A673 (cell line): ENCODE results near the gene SLC45A1. TPM values are rescaled to one million over a fixed set of nuclear protein-coding genes. Genes with fewer than 3 reads are reported as not detected.
"Not testable (repeated sequence)": the region's sequence is repeated elsewhere in the genome, so short reads cannot be mapped to it uniquely, and the experiment has no call there.

ENCODE experiments used
- BruUV-seq: library from RNA; stranded (reverse); fragments of 400-500 nt; replicated peaks from 2 replicates; lab custom pipeline; 2021; lab: Mats Ljungman, UMichigan
- CTCF ChIA-PET: fragments of 300-600 bp; sonication (Branson Sonifier 250); formaldehyde crosslinking; loops from one replicate; lab custom pipeline; 2022; ENCODE audit warnings: antibody characterized with exemption; lab: Charles Lee
- POLR2A ChIA-PET: fragments of 300-600 bp; sonication (Branson Sonifier 250); formaldehyde crosslinking; loops from one replicate; lab custom pipeline; 2022; ENCODE audit warnings: antibody characterized with exemption; ENCODE audit not compliant: low non-redundant PET; lab: Charles Lee
- DNase-seq: peaks from one replicate; pipeline ENCODE4 v3.0.0-alpha.2; 2015; ENCODE audit warnings: low spot score
- H3K27ac ChIP-seq: fragments of 200-600 bp; sonication (generic); 2 replicates; pipeline ENCODE4 v1.5.1; 2016; ENCODE audit warnings: mixed run types, low read depth, mild to moderate bottlenecking, mixed read lengths, antibody characterized with exemption, low read length; ENCODE audit not compliant: poor library complexity, severe bottlenecking
- H3K27me3 ChIP-seq: fragments of 200-600 bp; sonication (generic); replicated peaks from 2 replicates; pipeline ENCODE4 v1.6.1; 2017; ENCODE audit warnings: mixed run types, low read depth, mild to moderate bottlenecking, mixed read lengths, antibody characterized with exemption, low read length; ENCODE audit not compliant: insufficient read depth, poor library complexity
- H3K36me3 ChIP-seq: fragments of 200-600 bp; sonication (generic); 2 replicates; pipeline ENCODE4 v1.6.1; 2016; ENCODE audit warnings: mixed run types, mild to moderate bottlenecking, mixed read lengths, antibody characterized with exemption, low read length; ENCODE audit not compliant: insufficient read depth, poor library complexity, severe bottlenecking
- H3K4me1 ChIP-seq: fragments of 200-600 bp; sonication (generic); 2 replicates; pipeline ENCODE4 v1.6.1; 2017; ENCODE audit warnings: mixed run types, mild to moderate bottlenecking, mixed read lengths, antibody characterized with exemption, low read length; ENCODE audit not compliant: insufficient read depth, poor library complexity, severe bottlenecking
- H3K4me3 ChIP-seq: fragments of 200-600 bp; sonication (generic); 2 replicates; pipeline ENCODE4 v1.5.1; 2016; ENCODE audit warnings: low read depth, mixed run types, mild to moderate bottlenecking, mixed read lengths, low read length; ENCODE audit not compliant: poor library complexity, severe bottlenecking
- H3K9me3 ChIP-seq: fragments of 200-600 bp; sonication (generic); 2 replicates; pipeline ENCODE4 v1.6.1; 2016; ENCODE audit warnings: mixed run types, low read depth, mild to moderate bottlenecking, mixed read lengths, antibody characterized with exemption, low read length; ENCODE audit not compliant: poor library complexity, severe bottlenecking
- CTCF ChIP-seq: fragments of 300-800, 200-600 bp; sonication (generic); conservative IDR thresholded peaks from 2 replicates; pipeline ENCODE4 v1.5.1; 2017; ENCODE audit warnings: low read depth, mild to moderate bottlenecking, antibody characterized with exemption, low read length, moderate library complexity, mixed read lengths
- EZH2 ChIP-seq: fragments of 200-600 bp; sonication (generic); IDR thresholded peaks from 2 replicates; pipeline ENCODE4 v1.6.1; 2017; ENCODE audit warnings: borderline replicate concordance, low read depth, mild to moderate bottlenecking, mixed read lengths, antibody characterized with exemption, low read length; ENCODE audit not compliant: poor library complexity, severe bottlenecking
- intact Hi-C: fragments of 100-400 bp; cut with micrococcal nuclease; formaldehyde crosslinking; loops from one replicate; pipeline ENCODE4 v1.10.0; 2022; ENCODE audit not compliant: unreplicated experiment
- total RNA-seq: library from RNA; stranded (reverse); gene quantifications from 2 replicates; pipeline ENCODE4 v1.2.3, GENCODE V29; 2021

Gene SLC45A1
- total RNA-seq, 1 experiment from 2014 or later: 0.82 TPM

DNA sequence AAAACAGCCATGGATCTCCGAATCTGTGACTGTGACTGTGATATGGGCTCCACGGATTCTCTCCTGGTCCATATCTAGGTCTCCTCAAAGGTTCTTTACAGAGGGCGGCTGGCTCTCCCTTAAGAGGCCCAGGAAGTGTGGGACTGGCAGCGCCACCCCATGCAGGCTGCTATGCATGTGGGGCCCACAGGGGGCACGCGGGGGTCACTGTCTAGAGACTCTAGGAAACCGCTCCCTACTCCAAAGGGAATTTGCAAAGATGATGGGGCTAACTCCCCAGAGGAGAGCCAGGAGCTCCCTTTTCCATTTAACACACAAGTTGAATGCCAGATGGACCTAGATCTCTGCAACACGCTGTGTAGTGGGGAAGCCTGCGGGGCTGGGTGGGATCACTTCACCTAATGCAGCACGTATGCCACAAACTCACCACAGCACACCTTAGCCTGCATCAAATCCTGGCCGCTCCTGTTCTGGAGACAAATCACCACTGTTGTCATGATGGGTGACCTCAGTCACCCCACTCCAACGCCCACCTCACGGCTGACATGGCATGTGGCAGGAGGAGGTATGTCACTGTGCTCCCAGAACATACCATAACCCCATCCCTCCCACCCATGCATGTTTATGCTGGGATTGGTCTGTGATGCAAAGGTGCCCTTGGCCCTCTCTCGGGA lies 61.7 kb downstream of the SLC45A1 start:
- H3K4me1 ChIP-seq: peaks cover 53% of the 10 kb centered on the region
- H3K27ac ChIP-seq: peak overlapping the region; percentile 63
- no peak for DNase-seq
- H3K9me3 ChIP-seq: no peaks in the 10 kb centered on the region
- H3K36me3 ChIP-seq: peaks cover 6% of the 10 kb centered on the region
- H3K27me3 ChIP-seq: no peaks in the 10 kb centered on the region
- intact Hi-C loops: loop anchor here (10.0 kb wide), 1 partner anchor 325 kb away; no protein-coding TSS in a partner anchor
- BruUV-seq: no TSS peak
- no peak for TF ChIP-seq CTCF
- TF ChIP-seq EZH2: no peak
- ChIA-PET CTCF (no interaction called here), POLR2A (no interaction called here)
- H3K4me3 ChIP-seq: no peak overlapping the region

GRCh38 chr1:8380310-8380709 lies 62.4 kb downstream of the SLC45A1 start:
- H3K27ac ChIP-seq: peak overlapping the region; percentile 39
- H3K36me3 ChIP-seq, H3K27me3 ChIP-seq, intact Hi-C loops, POLR2A ChIA-PET, DNase-seq, H3K4me3 ChIP-seq, CTCF ChIA-PET, BruUV-seq, H3K9me3 ChIP-seq: not testable (repeated sequence)
- H3K4me1 ChIP-seq: peaks cover 52% of the 10 kb centered on the region

DNA sequence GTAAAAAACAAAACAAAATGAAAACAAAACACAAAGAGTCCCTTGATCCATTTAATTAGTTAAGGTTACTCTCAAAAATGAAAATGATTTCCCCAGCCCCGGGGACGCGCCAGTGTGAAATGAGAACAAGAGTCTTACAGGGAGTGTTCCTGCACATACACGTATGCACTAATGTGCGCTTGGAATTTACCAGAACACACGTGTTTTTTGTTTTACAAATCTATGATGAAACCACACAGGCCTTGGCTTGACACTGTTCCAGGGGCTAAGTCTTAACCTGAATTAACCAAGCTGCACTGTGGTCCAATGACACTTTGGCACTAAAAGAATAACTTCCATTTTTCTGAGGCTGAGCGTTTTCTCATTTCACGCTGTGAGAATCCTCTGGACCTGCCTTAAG lies 63.7 kb downstream of the SLC45A1 start:
- Histone ChIP-seq H3K27ac (peak overlapping the region; percentile 28), H3K27me3 (no peaks in the 10 kb centered on the region), H3K36me3 (peaks cover 5% of the 10 kb centered on the region), H3K9me3 (no peaks in the 10 kb centered on the region), H3K4me1 (peaks cover 61% of the 10 kb centered on the region), H3K4me3 (no peak overlapping the region)
- intact Hi-C loops: no loop called here
- BruUV-seq: no TSS peak
- CTCF ChIA-PET: no interaction called here
- TF ChIP-seq EZH2: no peak
- TF ChIP-seq CTCF: no peak
- POLR2A ChIA-PET: no interaction called here
- DNase-seq: no peak

GRCh38 chr1:8382051-8382505 lies 64.2 kb downstream of the SLC45A1 start:
- TF ChIP-seq EZH2 (no peak), CTCF (no peak)
- intact Hi-C loops: no loop called here
- Histone ChIP-seq H3K27ac (peak overlapping the region; percentile 28), H3K4me3 (no peak overlapping the region), H3K4me1 (peaks cover 66% of the 10 kb centered on the region), H3K36me3 (peaks cover 3% of the 10 kb centered on the region), H3K9me3 (no peaks in the 10 kb centered on the region), H3K27me3 (no peaks in the 10 kb centered on the region)
- no TSS peak for BruUV-seq
- ChIA-PET POLR2A (no interaction called here), CTCF (no interaction called here)
- peak; percentile 47 for DNase-seq
